HG03064 (cell line): Measurements from ENCODE around the gene AQP7.
"Not testable (repeated sequence)": the region's sequence is repeated elsewhere in the genome, so short reads cannot be mapped to it uniquely, and the experiment has no call there.

Source experiments
- ATAC-seq: cut with Tn5 transposase; IDR thresholded peaks from one replicate; pipeline ENCODE4 v1.9.1; 2021; ENCODE audit warnings: low read depth; ENCODE audit not compliant: unreplicated experiment

AQP7 gene

DNA sequence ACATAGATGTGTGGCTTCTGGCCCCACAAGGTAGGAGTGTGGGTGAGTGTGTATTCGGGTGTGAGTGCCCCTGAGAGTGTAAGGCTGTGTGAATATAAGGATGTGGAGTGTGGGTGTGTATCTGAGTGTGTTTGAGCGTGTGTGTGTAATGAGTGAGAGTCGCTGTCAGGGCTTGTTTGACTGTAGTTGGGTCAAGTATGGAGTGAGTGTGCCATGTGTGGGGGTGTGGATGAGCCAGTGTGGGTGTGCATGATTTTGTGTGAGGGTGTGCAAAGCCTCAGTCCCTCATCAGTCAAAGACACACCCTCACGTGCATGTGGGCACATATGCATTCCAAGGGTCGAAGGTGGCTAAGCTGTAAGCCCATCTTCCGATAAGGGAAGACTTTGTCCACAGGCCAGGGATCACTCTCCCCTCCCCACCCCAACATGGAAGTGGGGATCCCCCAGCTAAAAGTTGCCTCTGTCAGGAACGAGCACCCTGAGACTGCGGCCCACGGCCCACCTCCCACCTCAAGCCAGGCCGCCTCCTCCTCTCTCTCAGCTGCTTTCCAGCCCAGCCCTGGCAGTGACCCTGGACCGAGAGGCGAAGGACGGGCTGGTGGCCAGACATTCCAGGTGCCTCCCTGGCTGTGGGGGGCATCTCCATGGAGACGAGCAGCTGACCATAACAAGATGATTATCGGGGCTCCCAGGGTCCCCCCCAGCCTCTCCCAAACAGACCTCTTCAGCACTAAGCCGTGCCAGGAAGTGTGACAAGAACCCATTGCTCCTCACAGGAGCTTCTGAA is 32.1 kb upstream of the AQP7 start:
- ATAC-seq = no peak

DNA sequence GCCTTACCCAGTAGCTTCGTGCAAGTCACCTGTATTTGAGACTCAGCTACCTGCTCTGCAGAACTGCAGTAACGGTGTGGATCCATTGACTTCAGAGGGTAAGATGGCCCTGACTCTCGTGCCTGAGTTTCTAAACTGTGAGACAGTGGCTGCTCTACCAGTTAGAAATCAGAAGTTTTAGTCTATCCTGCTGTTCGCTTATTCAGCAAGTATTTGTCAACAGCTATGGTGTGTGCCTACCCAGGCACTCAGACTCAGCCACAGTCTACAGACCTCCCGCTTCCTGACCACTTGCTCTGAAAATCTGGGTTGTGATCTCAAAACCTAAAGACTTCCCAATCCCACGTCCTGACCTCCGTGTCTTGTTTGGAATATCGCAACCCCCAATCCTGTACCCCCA is 31.5 kb upstream of the AQP7 start:
- no peak for ATAC-seq

DNA sequence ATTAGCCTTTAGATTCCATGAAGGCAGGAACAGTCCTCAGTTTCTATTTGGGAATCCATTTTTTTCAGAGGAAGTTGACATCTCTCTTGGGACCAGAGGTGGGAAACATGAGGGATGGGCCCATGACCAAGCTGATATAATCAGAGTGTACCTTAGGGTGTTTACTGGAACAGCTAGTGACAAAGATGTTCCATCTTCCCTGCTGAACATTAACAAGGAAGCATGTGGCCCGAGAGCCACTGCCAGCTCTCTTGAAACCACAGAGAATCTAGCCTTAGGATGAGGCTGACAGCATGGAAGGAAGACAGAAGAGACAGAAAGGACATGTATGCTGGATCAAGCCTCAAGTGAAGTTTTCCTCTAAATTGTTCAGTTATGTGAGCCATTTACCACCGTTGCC is 29.1 kb upstream of the AQP7 start:
- no peak for ATAC-seq

DNA sequence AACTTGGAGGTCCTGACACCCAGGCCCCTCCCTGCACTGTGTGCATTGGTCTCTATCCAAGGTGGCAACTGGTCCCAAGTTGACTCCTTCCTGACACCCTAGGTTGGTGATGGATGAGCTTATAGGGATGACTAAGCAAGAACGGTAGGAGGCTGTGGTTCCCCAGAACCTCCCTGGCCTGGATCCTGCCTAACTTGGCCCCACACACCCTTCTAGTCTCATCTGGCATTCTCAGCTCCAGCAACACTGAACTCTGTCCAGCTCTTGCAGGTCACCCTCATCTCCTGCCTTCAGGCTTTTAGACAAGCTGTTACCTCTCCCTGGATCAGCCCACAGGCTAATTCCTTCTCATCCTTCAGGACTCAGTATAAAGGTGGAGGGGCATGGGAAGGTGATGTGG is 28.6 kb upstream of the AQP7 start:
- no peak for ATAC-seq

DNA sequence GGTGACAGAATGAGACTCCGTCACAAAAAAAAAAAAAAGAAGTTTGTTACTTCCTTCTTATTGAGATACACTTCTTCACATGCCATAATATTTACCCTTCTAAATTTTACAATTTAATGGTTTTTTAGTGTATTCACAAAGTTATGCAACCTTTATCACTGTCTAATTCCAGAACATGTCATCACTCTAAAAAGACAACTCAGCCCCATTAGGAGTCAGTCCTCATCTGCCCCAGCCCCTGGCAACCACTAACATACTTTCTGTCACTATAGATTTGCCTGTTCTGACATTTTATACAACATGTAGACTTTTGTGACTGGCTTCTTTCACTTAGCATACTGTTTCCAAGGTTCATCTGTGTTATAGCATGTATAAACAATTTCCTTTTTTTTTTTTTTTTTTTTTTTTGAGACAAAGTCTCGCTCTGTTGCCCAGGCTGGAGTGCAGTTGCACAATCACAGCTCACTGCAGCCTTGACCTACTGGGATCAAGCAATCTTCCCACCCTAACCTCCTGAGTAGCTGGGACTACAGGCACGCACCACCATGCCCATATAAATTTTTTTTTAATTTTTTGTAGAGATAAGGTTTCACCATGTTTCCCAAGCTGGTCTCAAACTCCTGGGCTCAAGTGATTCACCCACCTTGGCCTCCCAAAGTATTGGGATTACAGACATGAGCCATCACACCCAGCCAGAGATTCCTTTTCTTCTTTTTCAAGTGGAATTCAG is 27.1 kb upstream of the AQP7 start:
- ATAC-seq = no peak

DNA sequence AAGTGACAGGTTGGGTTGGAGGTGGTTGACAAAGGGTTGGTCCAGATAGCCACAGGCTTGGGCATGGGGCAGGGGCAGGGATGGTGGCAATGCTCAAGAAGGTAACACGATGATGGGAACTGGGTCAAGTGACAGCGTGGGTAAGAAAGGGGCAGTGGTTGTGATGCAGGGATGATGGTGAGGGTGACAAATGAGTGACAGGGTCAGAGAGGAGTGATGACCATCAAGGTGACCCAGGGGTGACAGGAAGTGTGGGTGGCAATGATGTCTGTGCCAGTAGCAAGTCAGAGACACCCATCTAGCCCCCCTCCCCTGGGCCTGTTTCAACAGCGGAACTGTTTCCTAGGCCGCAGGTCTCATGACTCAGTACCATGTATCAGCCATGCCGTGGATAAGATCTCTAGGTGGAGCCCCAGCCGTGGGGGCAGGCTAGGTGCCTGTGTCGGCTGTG is 24.5 kb upstream of the AQP7 start:
- no peak for ATAC-seq

DNA sequence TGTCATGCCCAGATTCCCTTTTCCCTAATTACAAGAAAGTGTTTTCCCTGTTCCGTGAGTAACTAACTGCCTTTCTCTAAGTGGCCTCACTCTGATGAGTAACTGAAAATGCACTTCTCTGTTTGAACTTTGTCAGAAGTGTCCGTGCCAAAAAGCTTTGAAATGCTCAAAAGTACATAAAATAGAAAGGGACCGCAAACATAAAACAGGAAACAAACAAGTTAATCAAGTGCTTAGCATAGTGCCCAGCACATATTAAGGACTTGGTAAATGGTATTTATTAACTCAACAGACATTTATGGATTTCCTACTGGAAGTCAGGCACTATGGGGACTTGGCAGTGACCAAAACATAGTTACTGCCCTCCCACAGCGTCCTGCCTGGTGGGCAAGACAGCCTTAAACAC is 22.8 kb upstream of the AQP7 start:
- no peak for ATAC-seq

DNA sequence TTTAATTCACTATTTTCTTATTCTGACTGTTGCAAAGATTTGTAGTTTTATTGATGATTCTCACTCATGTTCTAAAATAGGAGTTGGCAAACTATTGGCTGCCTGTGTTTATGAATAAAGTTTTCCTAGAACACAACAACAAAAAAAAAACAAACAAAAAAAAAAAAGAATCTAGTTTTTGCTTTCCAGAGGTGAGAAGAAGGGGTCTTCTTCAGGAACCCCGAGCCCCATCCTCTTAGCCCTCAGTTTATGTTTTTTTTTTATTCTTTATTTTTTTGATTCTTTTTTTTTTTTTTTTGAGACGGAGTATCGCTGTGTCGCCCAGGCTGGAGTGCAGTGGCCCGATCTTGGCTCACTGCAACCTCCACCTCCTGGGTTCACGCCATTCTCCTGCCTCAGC is 22.1 kb upstream of the AQP7 start:
- ATAC-seq = not testable (repeated sequence)

DNA sequence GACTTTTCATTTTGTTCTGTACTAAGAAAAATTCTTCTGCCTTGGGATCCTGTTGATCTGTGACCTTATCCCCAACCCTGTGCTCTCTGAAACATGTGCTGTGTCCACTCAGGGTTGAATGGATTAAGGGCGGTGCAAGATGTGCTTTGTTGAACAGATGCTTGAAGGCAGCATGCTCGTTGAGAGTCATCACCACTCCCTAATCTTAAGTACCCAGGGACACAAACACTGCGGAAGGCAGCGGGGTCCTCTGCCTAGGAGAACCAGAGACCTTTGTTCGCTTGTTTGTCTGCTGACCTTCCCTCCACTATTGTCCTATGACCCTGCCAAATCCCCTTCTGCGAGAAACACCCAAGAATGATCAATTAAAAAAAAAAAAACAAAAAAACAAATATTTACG is 21.7 kb upstream of the AQP7 start:
- not testable (repeated sequence) for ATAC-seq

DNA sequence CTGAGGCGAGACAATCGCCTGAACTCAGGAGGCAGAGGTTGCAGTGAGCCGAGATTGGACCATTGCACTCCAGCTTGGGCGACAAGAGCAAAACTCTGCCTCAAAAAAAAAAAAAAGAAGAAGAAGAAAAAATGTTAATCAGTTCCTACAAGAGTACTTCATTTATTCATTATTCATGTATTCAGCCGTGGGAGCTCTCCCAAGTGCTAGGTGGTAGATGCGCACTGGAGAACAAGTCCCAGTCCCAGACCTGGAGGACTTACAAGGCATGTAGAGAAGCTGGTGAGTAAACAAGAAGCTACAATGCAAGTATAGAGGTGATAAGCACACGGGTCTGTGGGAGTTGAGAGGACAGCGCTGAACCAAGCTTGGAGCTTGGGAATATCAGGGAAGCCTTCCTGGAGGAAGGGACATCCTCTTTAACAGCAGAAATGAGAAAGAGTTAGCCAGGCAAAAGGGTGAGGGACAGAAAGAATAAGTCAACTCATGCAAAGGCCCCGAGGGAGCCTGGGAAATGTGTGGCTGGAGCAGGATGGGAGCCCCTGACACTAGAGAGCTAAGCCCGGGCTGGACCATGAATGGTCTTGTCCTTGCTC is 17.4 kb upstream of the AQP7 start:
- ATAC-seq = no peak

DNA sequence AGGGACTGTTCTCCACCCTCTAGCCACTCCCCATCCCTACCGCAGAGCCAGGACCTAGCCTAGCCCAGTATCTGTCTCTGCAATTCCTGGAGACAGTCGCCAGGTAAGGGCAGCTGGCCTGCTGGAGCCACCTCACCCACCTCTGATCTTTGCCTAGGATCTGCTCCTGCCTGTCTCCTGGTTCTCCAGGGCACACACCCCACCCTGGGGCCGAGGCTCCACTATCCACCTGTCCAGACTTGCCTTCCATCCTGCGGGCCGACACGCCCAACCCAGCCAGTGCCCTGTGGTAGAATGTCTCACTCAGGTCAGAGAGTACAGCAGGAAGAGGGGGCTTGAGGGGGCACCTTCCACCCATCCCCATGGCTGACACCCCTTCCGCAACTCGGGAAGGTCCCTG is 15.7 kb upstream of the AQP7 start:
- ATAC-seq = no peak

DNA sequence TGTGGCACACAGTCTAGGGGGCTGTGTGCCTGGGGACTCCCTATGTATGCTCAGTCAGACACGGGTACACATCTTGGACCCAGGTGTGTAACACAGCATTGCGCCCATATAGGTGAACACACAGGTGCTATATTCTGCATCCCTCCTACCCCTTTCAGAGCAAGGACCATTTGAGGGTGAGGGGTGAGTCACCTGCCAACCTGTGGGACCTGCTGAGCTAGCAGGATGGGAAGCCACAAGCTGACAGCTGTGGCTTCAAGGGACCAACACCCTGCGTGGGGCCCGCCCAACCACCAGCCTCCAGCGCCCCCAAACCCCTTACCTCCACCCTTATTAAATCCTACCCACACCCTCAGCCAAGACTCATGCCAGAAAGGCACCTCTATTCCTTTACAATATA is 14.6 kb upstream of the AQP7 start:
- no peak for ATAC-seq

DNA sequence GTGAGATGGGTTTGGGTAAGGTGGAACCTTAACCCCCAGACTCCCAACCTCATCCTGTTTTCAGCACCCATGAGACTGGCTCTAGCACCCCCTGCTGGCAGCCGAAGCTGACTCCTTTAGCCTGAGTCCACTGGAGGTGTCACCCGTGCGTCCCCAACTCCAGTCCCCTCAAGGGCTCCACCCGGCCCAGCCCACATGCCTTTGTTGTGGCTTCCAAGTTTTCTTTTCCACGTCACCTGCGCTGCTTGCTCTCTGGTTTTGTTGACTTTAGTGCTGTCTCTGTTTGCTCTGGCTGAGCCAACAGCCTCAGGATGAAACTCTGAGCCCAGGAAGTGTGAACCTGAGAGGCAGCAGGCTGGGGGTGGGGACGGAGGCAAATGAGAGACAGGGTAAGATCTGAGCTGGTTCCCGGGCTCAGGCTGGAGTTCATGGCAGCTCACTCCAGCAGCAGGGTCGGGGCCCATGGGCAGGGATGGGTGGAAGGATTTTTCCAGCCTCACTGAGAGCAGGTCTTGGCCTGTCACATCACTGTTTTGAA is 13.2 kb upstream of the AQP7 start:
- ATAC-seq = no peak

DNA sequence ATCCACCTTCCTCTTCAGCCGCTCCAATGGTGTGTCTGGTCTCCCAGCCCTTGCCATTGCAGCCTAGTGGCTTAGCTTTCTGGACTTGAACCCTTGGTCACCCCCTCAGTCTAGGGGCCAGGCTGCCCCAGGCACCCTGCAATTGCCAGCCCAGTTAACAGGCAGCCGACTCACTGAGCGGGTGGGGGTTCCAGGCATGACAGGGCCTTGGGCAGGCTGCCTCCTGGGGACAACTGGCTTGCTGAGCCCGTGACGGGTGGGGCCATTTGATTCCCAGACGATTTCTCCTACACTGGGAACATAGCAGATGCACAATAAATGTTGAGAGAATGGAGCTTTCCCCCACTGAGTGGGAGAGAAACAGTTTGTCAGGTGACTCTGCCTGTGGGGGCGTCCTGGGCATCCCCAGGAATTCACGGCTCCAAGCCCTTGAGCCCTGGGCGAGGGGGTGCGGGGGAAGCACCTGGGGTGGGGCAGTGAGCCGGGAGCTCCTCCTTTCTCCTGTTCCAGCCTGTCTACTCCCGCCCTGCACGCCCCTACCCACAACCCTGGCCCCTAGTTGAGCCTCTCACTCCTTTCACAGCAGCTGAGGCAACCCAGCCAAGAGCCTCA is 12.6 kb upstream of the AQP7 start:
- ATAC-seq = no peak

DNA sequence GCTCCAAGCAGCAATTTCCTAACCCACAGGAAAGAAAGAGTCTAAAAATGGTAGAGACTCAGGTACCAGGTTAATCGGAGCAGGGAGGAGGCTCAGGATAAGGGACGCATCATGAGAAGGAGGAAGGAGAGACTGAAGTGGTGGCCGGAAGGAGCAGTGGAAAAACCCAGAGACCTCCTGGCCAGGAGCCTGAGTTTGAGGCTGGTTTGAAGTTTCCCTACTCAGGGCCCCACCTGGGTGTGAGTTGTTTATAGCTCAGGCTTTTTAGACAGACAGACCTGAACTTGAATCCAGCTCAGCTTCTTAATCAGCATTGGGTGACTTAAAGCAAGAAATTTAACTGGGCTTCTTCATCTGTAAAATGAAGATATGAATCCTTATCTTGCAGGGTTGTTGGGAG is 11.9 kb upstream of the AQP7 start:
- ATAC-seq = no peak

DNA sequence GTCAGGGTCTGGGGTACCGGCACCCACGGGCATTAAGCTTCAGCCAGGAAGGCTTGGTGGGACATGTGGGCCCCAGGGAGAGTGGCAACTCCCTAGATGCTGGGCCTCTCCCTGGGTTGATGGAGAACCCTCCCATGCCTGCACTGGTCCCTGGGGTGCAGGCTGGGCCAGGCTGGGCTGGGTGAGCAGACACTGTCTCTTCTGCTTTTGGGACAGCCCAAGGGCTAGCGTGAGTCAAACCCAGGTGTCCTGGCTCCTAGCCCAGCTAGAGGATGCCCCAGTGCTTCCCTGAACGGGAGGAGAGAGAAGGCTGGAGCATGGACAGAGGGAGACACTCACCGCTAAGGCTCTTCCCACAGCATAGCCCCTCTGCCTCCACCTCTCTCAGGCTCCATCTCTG is 5.7 kb upstream of the AQP7 start:
- no peak for ATAC-seq

DNA sequence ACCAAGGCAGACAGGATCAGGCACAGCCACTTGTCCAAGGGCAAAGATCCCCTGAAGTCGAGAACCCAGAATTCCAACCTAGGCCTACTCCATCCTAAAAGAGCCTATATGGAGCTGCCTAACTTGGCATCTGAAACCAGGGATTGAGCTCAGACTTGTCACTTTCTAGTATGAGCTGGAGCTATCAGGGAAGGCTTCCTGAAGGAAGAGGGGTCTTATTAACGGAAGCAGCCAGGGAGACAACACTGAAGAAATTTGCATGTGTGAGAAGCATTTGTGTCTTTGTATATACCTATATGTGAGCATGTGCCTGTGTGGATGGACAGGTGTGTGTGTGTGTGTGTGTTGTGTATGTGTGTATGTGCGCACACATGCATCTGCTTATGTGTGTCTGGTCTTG is 4.7 kb upstream of the AQP7 start:
- no peak for ATAC-seq

DNA sequence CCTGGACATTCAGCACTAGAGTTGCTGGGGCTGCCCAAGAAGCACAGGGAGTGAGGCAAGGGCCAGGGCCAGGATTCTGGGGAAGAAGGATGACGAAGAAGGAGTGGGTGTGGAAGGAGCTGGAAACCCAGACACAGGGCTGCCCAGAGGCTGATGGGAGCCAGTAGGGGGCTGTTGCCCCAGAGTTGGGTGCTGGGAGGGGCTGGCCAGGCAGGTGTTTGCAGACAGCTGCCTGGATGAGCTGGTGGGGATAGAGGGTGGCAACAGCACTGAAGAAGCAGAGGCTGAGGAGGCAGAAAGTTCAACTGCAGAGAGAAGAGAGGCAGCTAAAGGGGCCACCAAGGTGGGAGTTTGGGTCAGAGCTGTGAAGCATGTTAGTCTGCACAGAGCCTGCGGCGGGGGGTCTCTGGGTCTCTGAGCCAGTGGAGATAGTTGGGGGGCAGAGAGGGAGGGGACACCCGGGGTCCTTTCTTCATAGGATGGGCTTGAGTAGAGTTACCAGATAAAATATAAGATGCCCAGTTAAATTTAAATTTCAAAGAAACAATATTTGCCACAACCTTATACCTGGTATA is 2.5 kb upstream of the AQP7 start:
- no peak for ATAC-seq

DNA sequence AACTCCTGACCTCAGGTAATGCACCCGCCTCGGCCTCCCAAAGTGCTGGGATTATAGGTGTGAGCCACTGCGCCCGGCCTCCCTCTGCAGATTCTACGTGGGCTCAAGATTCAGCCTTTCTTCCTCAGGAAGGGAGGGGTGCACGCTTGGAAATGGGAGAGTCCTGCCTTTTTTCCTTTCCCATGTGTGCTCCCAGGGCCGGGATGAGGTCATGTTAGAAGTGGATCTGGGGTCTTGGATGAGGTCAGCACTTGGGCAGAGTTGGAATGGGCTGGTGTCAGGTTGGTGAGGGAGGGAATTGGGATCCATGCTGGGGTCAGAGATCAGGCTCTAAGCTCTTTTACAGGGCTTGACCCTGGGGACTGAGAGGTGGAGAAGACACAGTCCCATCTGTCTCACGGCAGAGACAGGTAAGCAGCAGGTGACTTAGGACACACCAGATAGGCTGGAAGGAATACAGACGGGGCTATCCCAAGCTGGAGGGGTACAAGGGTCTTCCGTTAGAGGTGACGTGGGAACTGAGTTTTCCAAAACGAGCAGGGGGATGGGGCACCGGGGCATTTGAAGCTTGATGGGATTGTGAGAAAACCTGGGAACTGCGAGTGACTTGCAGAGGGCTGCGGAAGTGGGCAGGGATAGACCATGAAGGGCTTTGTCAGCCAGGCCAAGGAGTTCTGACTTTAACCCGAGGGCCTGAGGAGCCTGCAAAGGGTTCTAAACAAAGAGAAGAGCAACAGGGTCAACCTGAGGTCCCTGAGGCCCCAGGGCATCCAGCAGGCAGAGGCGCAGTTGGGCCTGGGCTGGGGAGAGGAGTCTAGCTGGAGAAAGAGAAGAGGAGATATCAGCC is 1.8 kb upstream of the AQP7 start:
- ATAC-seq = no peak

DNA sequence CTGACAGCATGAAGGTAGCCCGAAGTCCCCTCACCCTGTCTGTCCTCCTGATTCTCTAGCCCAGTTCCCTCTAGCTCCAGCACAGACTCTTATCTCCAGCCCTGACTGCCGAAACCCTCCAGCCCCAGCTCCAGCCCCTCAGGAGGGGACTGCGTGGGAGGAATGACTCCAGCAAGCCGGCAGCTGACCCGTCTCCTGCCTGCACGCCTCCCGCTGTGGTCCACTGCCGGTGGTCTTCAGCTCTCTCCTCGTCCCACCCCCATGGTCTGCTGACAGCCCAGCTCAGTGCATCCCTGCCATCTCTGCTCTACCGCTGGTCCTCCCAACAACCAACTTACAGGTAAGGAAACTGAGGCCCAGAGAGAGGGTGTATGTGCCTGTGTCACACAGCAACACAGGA is 559 bp downstream of the AQP7 start:
- not testable (repeated sequence) for ATAC-seq
